HepG2 (cell line): ENCODE data around the gene ABCA2. TPM values are rescaled to one million over a fixed set of nuclear protein-coding genes. Genes with fewer than 3 reads are reported as not detected.

Experiments used
- ATF2 ChIP-seq: sonication (generic); formaldehyde crosslinking; IDR thresholded peaks from 2 replicates; pipeline ENCODE4 v1.4.0; 2020; ENCODE audit warnings: missing genetic modification reagents
- CBX5 ChIP-seq: sonication (generic); formaldehyde crosslinking; IDR thresholded peaks from 2 replicates; pipeline ENCODE4 v1.4.0; 2020; ENCODE audit warnings: missing genetic modification reagents, borderline replicate concordance
- HMG20A ChIP-seq: IDR thresholded peaks from 2 replicates; pipeline ENCODE4 v1.6.1; 2016; ENCODE audit warnings: borderline replicate concordance
- HMG20B ChIP-seq: conservative IDR thresholded peaks from 2 replicates; pipeline ENCODE4 v1.6.1; 2016; ENCODE audit warnings: missing genetic modification reagents, missing compliant biosample characterization
- PITX1 ChIP-seq: sonication (generic); formaldehyde crosslinking; IDR thresholded peaks from 2 replicates; pipeline ENCODE4 v1.5.1; 2020; ENCODE audit warnings: mild to moderate bottlenecking, missing genetic modification reagents
- POLR2AphosphoS2 ChIP-seq: IDR thresholded peaks from 2 replicates; pipeline ENCODE4 v1.6.1; 2011; ENCODE audit warnings: low read depth, low read length, improper control_type of control experiment
- TARDBP ChIP-seq: sonication (generic); formaldehyde crosslinking; IDR thresholded peaks from 2 replicates; pipeline ENCODE4 v1.8.0; 2022; ENCODE audit warnings: mild to moderate bottlenecking, missing genetic modification reagents
- ZNF12 ChIP-seq: sonication (generic); formaldehyde crosslinking; IDR thresholded peaks from 2 replicates; pipeline ENCODE4 v1.5.0; 2020; ENCODE audit warnings: missing genetic modification reagents
- ZNF768 ChIP-seq: sonication (generic); formaldehyde crosslinking; IDR thresholded peaks from 2 replicates; pipeline ENCODE4 v1.4.0; 2020; ENCODE audit warnings: missing genetic modification reagents
- ZNF800 ChIP-seq: sonication (generic); formaldehyde crosslinking; IDR thresholded peaks from 2 replicates; pipeline ENCODE4 v1.4.0; 2020; ENCODE audit warnings: missing genetic modification reagents
- polyA plus RNA-seq, 8 experiments: library from polyadenylated mRNA; depleted of rRNA in 3 of 8; stranded (reverse) in 7 of 8; unstranded in 1 of 8; fragments of >200 nt; fragmentation: Illumina TruSeq in 4 of 8; extraction: Trizol in 4 of 8; gene quantifications; 2 replicates each; pipeline versions ENCODE4 v1.2.1 to v1.2.3, GENCODE V29; 2011 to 2016; ENCODE audit warnings: low read depth in 4 of 8, missing spikeins in 1 of 8, mixed read lengths in 1 of 8; ENCODE audit not compliant: insufficient read depth in 1 of 8
- total RNA-seq, 5 experiments: library from RNA; depleted of rRNA; stranded (reverse); fragments of >200 nt; fragmentation: Illumina TruSeq; extraction: Trizol; gene quantifications; 2 replicates each; pipeline ENCODE4 v1.2.3, GENCODE V29; 2016; ENCODE audit warnings: low read depth in 1 of 5

Gene ABCA2
- total and polyA plus RNA-seq, 2 of the 13 experiments (the other 11 are each of a cell fraction or from before 2014, with no cell fraction given): 2.9 to 19.2 TPM

- 0 out of 2 replicates have a peak, but pooled peaks have one; percentile 18 for TF ChIP-seq HMG20A (CRISPR knock-in tag)
- no peak for TF ChIP-seq CBX5
- TF ChIP-seq POLR2AphosphoS2: no peak
- TF ChIP-seq ZNF800 (CRISPR knock-in tag): no peak
- TF ChIP-seq ATF2 (CRISPR knock-in tag): no peak
- no peak for TF ChIP-seq PITX1 (CRISPR knock-in tag)
- TF ChIP-seq TARDBP (CRISPR knock-in tag): no peak
- no peak for TF ChIP-seq ZNF12 (CRISPR knock-in tag)
- TF ChIP-seq HMG20B (CRISPR knock-in tag): 0 out of 2 replicates have a peak, but pooled peaks have one; percentile 69
- no peak for TF ChIP-seq ZNF768 (CRISPR knock-in tag)
Measured at GRCh38 chr9:137031904-137032640, 4.0 kb upstream of the ABCA2 start, which contains the start of gene FUT7 (continued).
